Measurements from ENCODE around the gene HRAS. TPM values are rescaled to one million over a fixed set of nuclear protein-coding genes. Genes with fewer than 3 reads are reported as not detected.

Gene HRAS
- polyA plus RNA-seq (2012; rRNA removed): 138 and 217 TPM in 2 replicates
- 95.3 and 125 TPM in 2 replicates for polyA plus RNA-seq (2012; cell fraction: cytosol; rRNA removed)
- polyA plus RNA-seq (2012; cell fraction: nucleus; rRNA removed): 189 and 285 TPM in 2 replicates

DNA sequence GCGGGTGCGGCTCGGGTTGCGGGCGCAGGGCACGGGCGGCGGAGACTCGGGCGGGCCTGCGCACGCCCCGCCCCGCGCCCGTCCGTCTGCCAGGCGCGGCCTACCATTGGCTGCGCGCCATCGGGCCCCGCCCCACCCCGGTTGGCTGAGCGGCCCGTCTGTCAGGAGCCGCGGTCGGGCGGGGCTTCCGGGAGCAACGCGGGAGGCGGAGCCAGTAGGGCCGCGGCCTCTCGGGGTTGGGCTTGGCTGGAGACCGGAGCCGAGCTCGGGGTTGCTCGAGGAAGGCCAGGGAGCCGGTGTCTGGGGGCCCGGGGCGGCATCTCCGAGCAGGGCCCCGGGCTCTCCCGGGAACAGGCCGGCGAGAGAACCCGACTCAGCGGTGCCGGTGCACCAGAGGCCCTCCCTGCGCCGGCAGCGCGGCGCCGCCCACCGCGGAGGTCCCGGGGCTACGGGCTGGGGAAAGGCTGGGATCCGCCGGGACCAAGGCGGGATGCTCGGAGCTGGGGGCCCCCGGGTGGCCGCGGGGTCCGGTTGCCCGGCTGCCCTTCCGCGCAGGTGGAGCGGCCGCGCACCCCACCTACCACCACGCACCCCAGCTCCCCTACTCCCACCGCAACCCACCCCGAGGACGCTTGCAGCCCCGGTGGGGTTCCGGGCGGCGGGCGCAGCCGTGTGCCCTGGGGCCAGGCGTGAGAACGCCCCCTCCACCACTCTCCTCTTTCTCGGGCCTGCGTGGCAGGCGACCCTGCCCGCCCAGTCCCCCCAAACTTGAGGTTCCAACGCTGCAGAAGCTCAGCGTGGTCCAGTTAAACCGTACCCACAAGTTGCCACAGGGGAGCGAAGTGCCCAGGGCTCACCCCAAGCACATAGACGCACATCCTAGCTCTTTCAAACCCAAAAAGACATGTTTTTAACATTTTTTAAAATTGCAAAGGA lies at the start of gene HRAS:
Gene HRAS, minus strand, starts transcription at position 58 of the 936 bp plus-strand sequence.
- peak; percentile 100 for DNase-seq
- H3K27ac ChIP-seq (ENCODE audit: low read depth in 2 of 2, low read length in 1 of 2): peak within 1 kb of the TSS; percentile 45 to 89; a peak in 3 of 4 replicates
- no peaks in the 10 kb centered on the region for H3K27me3 ChIP-seq (ENCODE audit: insufficient read depth)
- H3F3A ChIP-seq (replicated peaks; ENCODE audit: insufficient read depth): no peaks in the 10 kb centered on the region
- peaks cover 0 to 27% of the 10 kb centered on the region in 2 experiments for H3K36me3 ChIP-seq (replicated peaks in 1 of 2; ENCODE audit: control insufficient read depth in 1 of 2, insufficient read depth in 2 of 2, low read length in 1 of 2)
- WGBS (ENCODE audit: low lambda C conversion rate): 12% methylated on average over 29 of the region's 97 CpGs
- POLR2A ChIA-PET: interaction anchor here (1.2 kb wide), 1 partner anchor 19 kb away, joined by 4 read pairs; no protein-coding TSS in a partner anchor
- H4K20me1 ChIP-seq (ENCODE audit: insufficient read depth): peaks cover 10% of the 10 kb centered on the region; the same call in 1 of the 2 replicates
- H3K9me2 ChIP-seq: no peaks in the 10 kb centered on the region
- CTCF ChIA-PET: interaction anchor here (0.7 to 1.6 kb wide), 7 partner anchors 9 to 127 kb away, joined by 3 to 12 read pairs (median 3); no protein-coding TSS in a partner anchor
- H3K79me2 ChIP-seq (ENCODE audit: insufficient read depth): peaks cover 15% of the 10 kb centered on the region
- peak within 1 kb of the TSS; percentile 2; the same call in 1 of the 2 replicates for H2AFZ ChIP-seq (ENCODE audit: low read depth)
- peak within 1 kb of the TSS; percentile 79 for H3K9ac ChIP-seq
- no peaks in the 10 kb centered on the region for H3K9me3 ChIP-seq
- peaks cover 0 to 12% of the 10 kb centered on the region in 2 experiments; a peak in 1 of 4 replicates for H3K4me1 ChIP-seq (ENCODE audit: control insufficient read depth in 1 of 2, insufficient read depth in 2 of 2, low read depth in 1 of 2, low read length in 1 of 2)
- peak within 1 kb of the TSS; percentile 88 to 92 for H3K4me3 ChIP-seq (ENCODE audit: low read depth in 2 of 2, low read length in 1 of 2)
- peak within 1 kb of the TSS; percentile 99 for H3K4me2 ChIP-seq
- TF ChIP-seq, protein P1, sequence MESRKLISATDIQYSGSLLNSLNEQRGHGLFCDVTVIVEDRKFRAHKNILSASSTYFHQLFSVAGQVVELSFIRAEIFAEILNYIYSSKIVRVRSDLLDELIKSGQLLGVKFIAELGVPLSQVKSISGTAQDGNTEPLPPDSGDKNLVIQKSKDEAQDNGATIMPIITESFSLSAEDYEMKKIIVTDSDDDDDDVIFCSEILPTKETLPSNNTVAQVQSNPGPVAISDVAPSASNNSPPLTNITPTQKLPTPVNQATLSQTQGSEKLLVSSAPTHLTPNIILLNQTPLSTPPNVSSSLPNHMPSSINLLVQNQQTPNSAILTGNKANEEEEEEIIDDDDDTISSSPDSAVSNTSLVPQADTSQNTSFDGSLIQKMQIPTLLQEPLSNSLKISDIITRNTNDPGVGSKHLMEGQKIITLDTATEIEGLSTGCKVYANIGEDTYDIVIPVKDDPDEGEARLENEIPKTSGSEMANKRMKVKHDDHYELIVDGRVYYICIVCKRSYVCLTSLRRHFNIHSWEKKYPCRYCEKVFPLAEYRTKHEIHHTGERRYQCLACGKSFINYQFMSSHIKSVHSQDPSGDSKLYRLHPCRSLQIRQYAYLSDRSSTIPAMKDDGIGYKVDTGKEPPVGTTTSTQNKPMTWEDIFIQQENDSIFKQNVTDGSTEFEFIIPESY (IDR thresholded peaks at IDR 0.05; ENCODE audit: borderline replicate concordance, low read depth): no peak
- TF ChIP-seq NRF1 (IDR thresholded peaks at IDR 0.05; ENCODE audit: low read depth, low read length) (peak; percentile 76), GABPA (IDR thresholded peaks at IDR 0.05; ENCODE audit: low read depth) (peak; percentile 78), RFX5 (IDR thresholded peaks at IDR 0.05; ENCODE audit: low read length) (no peak), RXRA (IDR thresholded peaks at IDR 0.05; ENCODE audit: borderline replicate concordance, low read depth) (no peak), GATA2 (CRISPR knock-in tag; IDR thresholded peaks at IDR 0.05) (no peak), MXI1 (IDR thresholded peaks at IDR 0.05; ENCODE audit: low read depth, low read length) (no peak), CHD2 (IDR thresholded peaks at IDR 0.05; ENCODE audit: low read length, partially characterized antibody) (peak; percentile 65), FOXJ3 (CRISPR knock-in tag; IDR thresholded peaks at IDR 0.05) (0 out of 2 replicates have a peak, but pooled peaks have one; percentile 17), TEAD4 (IDR thresholded peaks at IDR 0.05; ENCODE audit: borderline replicate concordance, insufficient read depth) (no peak), POLR2AphosphoS5 (IDR thresholded peaks at IDR 0.05; ENCODE audit: low read depth, low read length) (peak; percentile 90), SMC3 (IDR thresholded peaks at IDR 0.05; ENCODE audit: low read depth, low read length) (no peak), FOXM1 (IDR thresholded peaks at IDR 0.05; ENCODE audit: low read depth) (no peak), JUND (IDR thresholded peaks at IDR 0.05) (no peak), MEF2A (IDR thresholded peaks at IDR 0.05; ENCODE audit: borderline replicate concordance, low read depth) (no peak), EZH2phosphoT487 (IDR thresholded peaks at IDR 0.05; ENCODE audit: borderline replicate concordance, low read depth) (no peak), FOSL2 (IDR thresholded peaks at IDR 0.05; ENCODE audit: borderline replicate concordance, low read depth) (no peak), EP300 (IDR thresholded peaks at IDR 0.05; ENCODE audit: borderline replicate concordance in 1 of 2, low read depth in 1 of 2, low read length in 1 of 2) (no peak)
- TF ChIP-seq, protein P2, sequence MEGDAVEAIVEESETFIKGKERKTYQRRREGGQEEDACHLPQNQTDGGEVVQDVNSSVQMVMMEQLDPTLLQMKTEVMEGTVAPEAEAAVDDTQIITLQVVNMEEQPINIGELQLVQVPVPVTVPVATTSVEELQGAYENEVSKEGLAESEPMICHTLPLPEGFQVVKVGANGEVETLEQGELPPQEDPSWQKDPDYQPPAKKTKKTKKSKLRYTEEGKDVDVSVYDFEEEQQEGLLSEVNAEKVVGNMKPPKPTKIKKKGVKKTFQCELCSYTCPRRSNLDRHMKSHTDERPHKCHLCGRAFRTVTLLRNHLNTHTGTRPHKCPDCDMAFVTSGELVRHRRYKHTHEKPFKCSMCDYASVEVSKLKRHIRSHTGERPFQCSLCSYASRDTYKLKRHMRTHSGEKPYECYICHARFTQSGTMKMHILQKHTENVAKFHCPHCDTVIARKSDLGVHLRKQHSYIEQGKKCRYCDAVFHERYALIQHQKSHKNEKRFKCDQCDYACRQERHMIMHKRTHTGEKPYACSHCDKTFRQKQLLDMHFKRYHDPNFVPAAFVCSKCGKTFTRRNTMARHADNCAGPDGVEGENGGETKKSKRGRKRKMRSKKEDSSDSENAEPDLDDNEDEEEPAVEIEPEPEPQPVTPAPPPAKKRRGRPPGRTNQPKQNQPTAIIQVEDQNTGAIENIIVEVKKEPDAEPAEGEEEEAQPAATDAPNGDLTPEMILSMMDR (IDR thresholded peaks at IDR 0.05): no peak
- TF ChIP-seq, protein P3, sequence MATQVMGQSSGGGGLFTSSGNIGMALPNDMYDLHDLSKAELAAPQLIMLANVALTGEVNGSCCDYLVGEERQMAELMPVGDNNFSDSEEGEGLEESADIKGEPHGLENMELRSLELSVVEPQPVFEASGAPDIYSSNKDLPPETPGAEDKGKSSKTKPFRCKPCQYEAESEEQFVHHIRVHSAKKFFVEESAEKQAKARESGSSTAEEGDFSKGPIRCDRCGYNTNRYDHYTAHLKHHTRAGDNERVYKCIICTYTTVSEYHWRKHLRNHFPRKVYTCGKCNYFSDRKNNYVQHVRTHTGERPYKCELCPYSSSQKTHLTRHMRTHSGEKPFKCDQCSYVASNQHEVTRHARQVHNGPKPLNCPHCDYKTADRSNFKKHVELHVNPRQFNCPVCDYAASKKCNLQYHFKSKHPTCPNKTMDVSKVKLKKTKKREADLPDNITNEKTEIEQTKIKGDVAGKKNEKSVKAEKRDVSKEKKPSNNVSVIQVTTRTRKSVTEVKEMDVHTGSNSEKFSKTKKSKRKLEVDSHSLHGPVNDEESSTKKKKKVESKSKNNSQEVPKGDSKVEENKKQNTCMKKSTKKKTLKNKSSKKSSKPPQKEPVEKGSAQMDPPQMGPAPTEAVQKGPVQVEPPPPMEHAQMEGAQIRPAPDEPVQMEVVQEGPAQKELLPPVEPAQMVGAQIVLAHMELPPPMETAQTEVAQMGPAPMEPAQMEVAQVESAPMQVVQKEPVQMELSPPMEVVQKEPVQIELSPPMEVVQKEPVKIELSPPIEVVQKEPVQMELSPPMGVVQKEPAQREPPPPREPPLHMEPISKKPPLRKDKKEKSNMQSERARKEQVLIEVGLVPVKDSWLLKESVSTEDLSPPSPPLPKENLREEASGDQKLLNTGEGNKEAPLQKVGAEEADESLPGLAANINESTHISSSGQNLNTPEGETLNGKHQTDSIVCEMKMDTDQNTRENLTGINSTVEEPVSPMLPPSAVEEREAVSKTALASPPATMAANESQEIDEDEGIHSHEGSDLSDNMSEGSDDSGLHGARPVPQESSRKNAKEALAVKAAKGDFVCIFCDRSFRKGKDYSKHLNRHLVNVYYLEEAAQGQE (IDR thresholded peaks at IDR 0.05; ENCODE audit: low read depth, low read length): no peak
- TF ChIP-seq, protein P4, sequence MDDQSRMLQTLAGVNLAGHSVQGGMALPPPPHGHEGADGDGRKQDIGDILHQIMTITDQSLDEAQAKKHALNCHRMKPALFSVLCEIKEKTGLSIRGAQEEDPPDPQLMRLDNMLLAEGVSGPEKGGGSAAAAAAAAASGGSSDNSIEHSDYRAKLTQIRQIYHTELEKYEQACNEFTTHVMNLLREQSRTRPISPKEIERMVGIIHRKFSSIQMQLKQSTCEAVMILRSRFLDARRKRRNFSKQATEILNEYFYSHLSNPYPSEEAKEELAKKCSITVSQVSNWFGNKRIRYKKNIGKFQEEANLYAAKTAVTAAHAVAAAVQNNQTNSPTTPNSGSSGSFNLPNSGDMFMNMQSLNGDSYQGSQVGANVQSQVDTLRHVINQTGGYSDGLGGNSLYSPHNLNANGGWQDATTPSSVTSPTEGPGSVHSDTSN (IDR thresholded peaks at IDR 0.05): peak; percentile 99
- TF ChIP-seq, protein P5, sequence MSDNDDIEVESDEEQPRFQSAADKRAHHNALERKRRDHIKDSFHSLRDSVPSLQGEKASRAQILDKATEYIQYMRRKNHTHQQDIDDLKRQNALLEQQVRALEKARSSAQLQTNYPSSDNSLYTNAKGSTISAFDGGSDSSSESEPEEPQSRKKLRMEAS (IDR thresholded peaks at IDR 0.05; ENCODE audit: low read depth): no peak
